ENCODE results near the gene ARNT2. TPM values are rescaled to one million over a fixed set of nuclear protein-coding genes. Genes with fewer than 3 reads are reported as not detected.

Gene ARNT2
- total RNA-seq, 2 donors from 2014 or later = 9.1 to 43.7 TPM

GRCh38 chr15:80426316-80426715 is 22.1 kb downstream of the ARNT2 start:
- Histone ChIP-seq H3K9me3 (no peaks in the 10 kb centered on the region), H3K4me3 (no peak overlapping the region), H3K36me3 (no peaks in the 10 kb centered on the region), H3K27ac (no peak overlapping the region), H3K27me3 (replicated peaks; ENCODE audit: insufficient read depth) (no peaks in the 10 kb centered on the region), H3K4me1 (replicated peaks) (no peaks in the 10 kb centered on the region)
- intact Hi-C loops (cut with DNase I) = no loop called here
- DNase-seq (ENCODE audit: low spot score) = no peak
- 90% methylated on average over 3 of the region's 3 CpGs for WGBS
- TF ChIP-seq POLR2AphosphoS5 (IDR thresholded peaks at IDR 0.05) = no peak
- TF ChIP-seq CTCF (IDR thresholded peaks at IDR 0.05) = no peak
- no peak for TF ChIP-seq POLR2A (IDR thresholded peaks at IDR 0.05)

GRCh38 chr15:80429964-80430363 is 25.8 kb downstream of the ARNT2 start:
- no peaks in the 10 kb centered on the region for H3K27me3 ChIP-seq (replicated peaks; ENCODE audit: insufficient read depth)
- intact Hi-C loops (cut with DNase I) = no loop called here
- H3K9me3 ChIP-seq = no peaks in the 10 kb centered on the region
- no peaks in the 10 kb centered on the region for H3K36me3 ChIP-seq
- no peaks in the 10 kb centered on the region for H3K4me1 ChIP-seq (replicated peaks)
- no peak for DNase-seq (ENCODE audit: low spot score)
- H3K4me3 ChIP-seq = no peak overlapping the region
- 96% methylated on average over 5 of the region's 5 CpGs for WGBS
- no peak overlapping the region for H3K27ac ChIP-seq
- no peak for TF ChIP-seq POLR2AphosphoS5 (IDR thresholded peaks at IDR 0.05)
- no peak for TF ChIP-seq CTCF (IDR thresholded peaks at IDR 0.05)
- no peak for TF ChIP-seq POLR2A (IDR thresholded peaks at IDR 0.05)

GRCh38 chr15:80431635-80432344 is 27.6 kb downstream of the ARNT2 start:
- intact Hi-C loops (cut with DNase I) = no loop called here
- H3K27me3 ChIP-seq (replicated peaks; ENCODE audit: insufficient read depth) = no peaks in the 10 kb centered on the region
- DNase-seq (ENCODE audit: low spot score) = no peak
- H3K9me3 ChIP-seq = no peaks in the 10 kb centered on the region
- H3K4me3 ChIP-seq = no peak overlapping the region
- TF ChIP-seq POLR2AphosphoS5 (IDR thresholded peaks at IDR 0.05) (no peak), CTCF (IDR thresholded peaks at IDR 0.05) (no peak), POLR2A (IDR thresholded peaks at IDR 0.05) (no peak)
- no peak overlapping the region for H3K27ac ChIP-seq
- no peaks in the 10 kb centered on the region for H3K4me1 ChIP-seq (replicated peaks)
- WGBS = 85% methylated on average over 11 of the region's 11 CpGs
- no peaks in the 10 kb centered on the region for H3K36me3 ChIP-seq

GRCh38 chr15:80432345-80432702 is 28.1 kb downstream of the ARNT2 start:
- Histone ChIP-seq H3K4me1 (replicated peaks) (no peaks in the 10 kb centered on the region), H3K4me3 (no peak overlapping the region), H3K9me3 (no peaks in the 10 kb centered on the region), H3K36me3 (no peaks in the 10 kb centered on the region), H3K27ac (no peak overlapping the region), H3K27me3 (replicated peaks; ENCODE audit: insufficient read depth) (no peaks in the 10 kb centered on the region)
- intact Hi-C loops (cut with DNase I) = no loop called here
- 91% methylated on average over 2 of the region's 2 CpGs for WGBS
- no peak for DNase-seq (ENCODE audit: low spot score)
- TF ChIP-seq POLR2A (IDR thresholded peaks at IDR 0.05) = no peak

GRCh38 chr15:80433836-80434235 is 29.7 kb downstream of the ARNT2 start:
- intact Hi-C loops (cut with DNase I) = no loop called here
- no peaks in the 10 kb centered on the region for H3K27me3 ChIP-seq (replicated peaks; ENCODE audit: insufficient read depth)
- no peak overlapping the region for H3K27ac ChIP-seq
- no peaks in the 10 kb centered on the region for H3K36me3 ChIP-seq
- no peak overlapping the region for H3K4me3 ChIP-seq
- TF ChIP-seq CTCF (IDR thresholded peaks at IDR 0.05) (no peak), POLR2A (IDR thresholded peaks at IDR 0.05) (no peak), POLR2AphosphoS5 (IDR thresholded peaks at IDR 0.05) (no peak)
- WGBS = 94% methylated on average over 5 of the region's 5 CpGs
- no peak for DNase-seq (ENCODE audit: low spot score)
- no peaks in the 10 kb centered on the region for H3K9me3 ChIP-seq
- H3K4me1 ChIP-seq (replicated peaks) = no peaks in the 10 kb centered on the region
